Measurements from ENCODE around the gene CCDC121. TPM values are rescaled to one million over a fixed set of nuclear protein-coding genes. Genes with fewer than 3 reads are reported as not detected.
A peak's percentile ranks its signal among the peaks of the same experiment; 100 is the strongest.
"Not testable (repeated sequence)": the region's sequence is repeated elsewhere in the genome, so short reads cannot be mapped to it uniquely, and the experiment has no call there.

CCDC121 gene
- total and polyA plus RNA-seq, 9 of the 15 experiments (the other 6 are each of a cell fraction or from before 2014, with no cell fraction given), result 2.2 to 4.7 (median 4.1) TPM

- peak; percentile 28; the same call in 1 of the 2 replicates for TF ChIP-seq RBFOX2 (IDR thresholded peaks at IDR 0.05; ENCODE audit: low read depth, low read length)
- TF ChIP-seq ZBTB33 (CRISPR knock-in tag; IDR thresholded peaks at IDR 0.05), result peak; percentile 91
- TF ChIP-seq POLR2G (IDR thresholded peaks at IDR 0.05; ENCODE audit: low read depth, low read length), result peak; percentile 41; the same call in 1 of the 2 replicates
- BruUV-seq (replicated peaks); POLR2A ChIA-PET; ATAC-seq; H3K9me3 ChIP-seq (replicated peaks; ENCODE audit: control insufficient read depth, insufficient read depth, low read depth, low read length); H3K9ac ChIP-seq (ENCODE audit: insufficient read depth in 1 of 2, low read depth in 2 of 2, low read length in 2 of 2); H3K4me2 ChIP-seq (ENCODE audit: insufficient read depth, low read length); H3K27ac ChIP-seq (ENCODE audit: extremely low read depth, low read depth, low read length); FAIRE-seq; H3K9me1 ChIP-seq (ENCODE audit: control insufficient read depth, insufficient read depth, low read length); H2AFZ ChIP-seq (ENCODE audit: low read depth, low read length); CTCF ChIA-PET (ENCODE audit: low intra/inter-chr PET ratio); in situ Hi-C loops (cut with MboI); H3K4me1 ChIP-seq (replicated peaks in 1 of 2; ENCODE audit: control insufficient read depth in 2 of 2, insufficient read depth in 2 of 2, low read length in 2 of 2); H4K20me1 ChIP-seq (replicated peaks; ENCODE audit: control insufficient read depth, insufficient read depth, low read length); H3K27me3 ChIP-seq (ENCODE audit: control insufficient read depth in 2 of 2, insufficient read depth in 2 of 2, low read length in 2 of 2); DNase-seq (ENCODE audit: extremely low read depth in 1 of 4, low spot score in 3 of 4); H3K4me3 ChIP-seq; intact Hi-C loops (cut with micrococcal nuclease): not testable (repeated sequence)
- Histone ChIP-seq H3K79me2 (ENCODE audit: control insufficient read depth, insufficient read depth, low read length) (peaks cover 92% of the 10 kb centered on the region), H3K36me3 (ENCODE audit: control insufficient read depth, insufficient read depth, low read length) (peaks cover 28% of the 10 kb centered on the region)
- 98% methylated on average over 14 of the region's 45 CpGs for WGBS (ENCODE audit: insufficient coverage, low coverage, missing lambda C conversion rate)
These were observed 34.6 kb downstream of the CCDC121 start for GRCh38 chr2:27594020-27594703.

Data from K562 (cell line).